ENCODE measurements around the gene PTPRE. TPM values are rescaled to one million over a fixed set of nuclear protein-coding genes. Genes with fewer than 3 reads are reported as not detected.

The PTPRE gene
- total RNA-seq, 2 donors from 2014 or later: 45.3 to 54.8 TPM

DNA sequence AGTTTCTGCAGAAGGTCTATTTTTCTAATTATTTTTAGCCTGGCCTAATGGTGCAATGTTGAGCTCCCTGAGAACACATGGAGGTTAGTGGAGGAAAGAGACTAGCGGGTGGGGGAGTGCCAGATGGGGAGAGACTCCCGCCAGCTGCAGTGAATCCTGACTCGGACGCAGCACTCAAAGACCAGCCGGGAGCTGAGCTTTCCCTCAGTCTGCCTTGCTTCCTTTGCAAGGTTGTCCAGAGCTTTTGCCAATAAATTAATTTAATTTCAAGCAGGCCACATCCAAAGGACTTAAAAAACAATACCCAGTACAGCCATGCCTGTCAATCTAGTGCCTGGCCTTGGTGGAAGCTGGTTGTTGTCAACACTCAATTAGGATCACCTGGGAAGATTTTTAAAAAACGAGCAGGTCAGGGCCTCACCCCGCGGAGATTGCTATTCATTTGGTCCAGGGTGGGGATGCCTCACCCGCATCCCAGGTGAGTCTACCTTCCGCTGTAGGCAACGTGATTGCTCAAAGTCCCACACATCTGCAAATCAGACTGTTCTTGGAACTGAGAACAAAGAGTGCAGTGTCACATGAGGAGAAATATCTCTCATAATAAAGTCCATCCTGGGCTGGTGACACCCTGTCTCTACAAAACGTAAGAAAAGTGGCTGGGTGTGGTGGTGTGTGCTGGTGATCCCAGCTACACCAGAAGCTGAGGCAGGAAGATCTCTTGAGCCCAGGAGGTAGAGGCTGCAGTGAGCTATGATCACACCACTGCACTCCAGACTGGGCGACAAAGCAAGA, 18.2 kb upstream of the PTPRE start:
- no peaks in the 10 kb centered on the region for H3K4me1 Mint-ChIP-seq
- peaks cover 26% of the 10 kb centered on the region for H3K27me3 Mint-ChIP-seq
- peak overlapping the region; percentile 11 for H3K27ac Mint-ChIP-seq
- H3K36me3 Mint-ChIP-seq (ENCODE audit: low read depth): no peaks in the 10 kb centered on the region
- H3K4me3 Mint-ChIP-seq: no peak overlapping the region
- DNase-seq (no peak), ATAC-seq (no peak)
- H3K9me3 ChIP-seq (ENCODE audit: control insufficient read depth, low read length, poor library complexity, severe bottlenecking): no peaks in the 10 kb centered on the region

DNA sequence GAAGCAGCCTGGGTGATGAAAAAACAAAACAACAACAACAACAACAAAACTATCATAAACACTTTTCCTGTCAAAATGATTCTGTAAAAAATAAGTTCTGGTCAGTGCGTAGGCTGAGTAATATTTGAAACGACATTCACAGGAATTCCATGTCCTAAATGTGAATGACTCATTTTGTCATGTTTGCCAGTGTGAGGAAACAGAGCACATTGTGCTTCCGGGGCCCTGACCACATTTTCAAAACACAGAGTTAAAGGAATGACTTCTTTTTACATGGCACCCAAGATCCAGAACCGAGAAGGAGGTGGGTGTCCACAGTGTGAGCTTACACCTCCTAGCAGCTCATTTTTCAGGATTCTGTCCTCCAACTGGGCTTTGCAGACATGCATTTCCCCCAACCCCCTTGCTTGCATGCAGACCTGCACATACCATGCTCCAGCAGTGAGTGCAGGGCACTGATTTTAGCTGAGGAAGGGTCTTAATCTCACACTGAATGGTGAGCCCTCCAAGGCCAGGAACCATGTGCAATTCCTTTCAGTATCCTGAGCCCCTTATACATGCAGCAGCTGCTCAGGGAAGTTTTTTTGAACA, 17.2 kb upstream of the PTPRE start:
- DNase-seq (no peak), ATAC-seq (no peak)
- Mint-ChIP-seq H3K27ac (no peak overlapping the region), H3K36me3 (ENCODE audit: low read depth) (no peaks in the 10 kb centered on the region), H3K27me3 (peaks cover 26% of the 10 kb centered on the region), H3K4me3 (no peak overlapping the region), H3K4me1 (no peaks in the 10 kb centered on the region)
- H3K9me3 ChIP-seq (ENCODE audit: control insufficient read depth, low read length, poor library complexity, severe bottlenecking): no peaks in the 10 kb centered on the region

DNA sequence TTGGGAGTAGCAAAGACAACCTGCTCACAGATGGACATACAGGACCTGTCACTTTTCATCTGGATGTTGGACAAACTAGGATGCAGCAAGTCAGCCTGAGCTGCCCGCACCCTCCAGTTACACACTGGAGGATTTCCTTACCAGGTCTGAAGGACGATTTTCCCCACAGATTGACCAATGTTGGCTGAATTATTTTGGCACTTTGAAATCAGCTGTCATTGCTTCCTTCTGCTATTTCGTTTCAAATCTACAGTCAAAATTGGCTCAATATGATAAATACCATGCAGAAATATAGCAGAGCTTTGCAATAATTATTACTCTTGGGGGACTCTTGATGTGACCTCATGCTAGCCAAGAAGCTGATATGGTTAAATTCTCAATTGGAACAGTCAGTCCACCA, 16.7 kb upstream of the PTPRE start:
- DNase-seq (no peak), ATAC-seq (no peak)
- Mint-ChIP-seq H3K4me3 (no peak overlapping the region), H3K27me3 (peaks cover 26% of the 10 kb centered on the region), H3K4me1 (no peaks in the 10 kb centered on the region), H3K36me3 (ENCODE audit: low read depth) (no peaks in the 10 kb centered on the region), H3K27ac (no peak overlapping the region)
- H3K9me3 ChIP-seq (ENCODE audit: control insufficient read depth, low read length, poor library complexity, severe bottlenecking): no peaks in the 10 kb centered on the region

DNA sequence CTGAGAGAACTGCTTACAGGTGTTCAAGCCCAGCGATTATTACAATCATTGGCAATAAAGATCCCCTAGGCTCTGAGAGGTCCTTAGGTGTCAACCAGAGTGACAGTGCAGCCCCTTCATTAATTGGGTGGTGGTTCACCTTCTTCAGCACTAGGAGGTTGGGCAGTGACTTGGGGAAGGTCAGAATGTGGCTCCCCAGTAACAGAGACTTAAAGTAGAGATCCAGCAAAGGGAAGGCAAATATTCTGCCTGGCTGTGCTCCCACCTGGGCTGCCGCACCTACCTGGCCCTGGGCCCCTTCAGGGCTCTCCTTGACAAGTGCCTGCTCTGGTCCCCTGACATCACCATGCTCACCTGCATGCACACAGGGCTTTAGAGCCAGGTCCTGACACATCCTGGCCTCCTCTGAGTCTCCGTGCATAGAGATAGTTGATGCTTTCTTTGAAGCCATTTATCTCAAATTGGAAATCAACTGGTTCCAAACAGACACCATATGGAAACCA, 16.0 kb upstream of the PTPRE start:
- H3K9me3 ChIP-seq (ENCODE audit: control insufficient read depth, low read length, poor library complexity, severe bottlenecking): no peaks in the 10 kb centered on the region
- DNase-seq (no peak), ATAC-seq (no peak)
- Mint-ChIP-seq H3K36me3 (ENCODE audit: low read depth) (no peaks in the 10 kb centered on the region), H3K27ac (no peak overlapping the region), H3K4me1 (no peaks in the 10 kb centered on the region), H3K27me3 (peaks cover 26% of the 10 kb centered on the region), H3K4me3 (no peak overlapping the region)

DNA sequence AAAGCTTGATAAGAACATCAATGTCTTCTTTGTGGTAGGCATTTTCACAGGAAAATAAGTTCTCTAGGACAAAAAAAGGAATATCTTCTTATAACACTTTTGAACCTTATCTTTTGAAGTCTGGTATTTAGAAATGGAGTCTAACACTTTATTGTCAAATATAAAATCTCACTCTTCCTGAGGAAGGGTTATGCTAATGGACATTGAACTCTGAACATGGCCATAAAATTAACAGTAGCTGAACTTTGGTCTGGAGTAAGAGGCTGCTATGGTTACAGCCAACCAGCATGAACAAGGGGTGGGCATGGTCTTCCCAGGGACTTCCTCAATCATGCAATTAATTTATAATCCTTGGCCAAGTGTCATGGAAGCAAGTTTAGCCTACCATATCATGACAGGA, 14.2 kb upstream of the PTPRE start, which contains the start of gene CLRN3:
Gene CLRN3 (minus strand): TSS at position 199 of the 400 bp plus-strand sequence. CDS start 157 bp downstream, at position 42.
- Mint-ChIP-seq H3K27me3 (peaks cover 14% of the 10 kb centered on the region), H3K36me3 (ENCODE audit: low read depth) (no peaks in the 10 kb centered on the region), H3K27ac (no peak within 1 kb of the TSS), H3K4me1 (no peaks in the 10 kb centered on the region), H3K4me3 (no peak within 1 kb of the TSS)
- ATAC-seq (no peak), DNase-seq (no peak)
- H3K9me3 ChIP-seq (ENCODE audit: control insufficient read depth, low read length, poor library complexity, severe bottlenecking): no peaks in the 10 kb centered on the region

DNA sequence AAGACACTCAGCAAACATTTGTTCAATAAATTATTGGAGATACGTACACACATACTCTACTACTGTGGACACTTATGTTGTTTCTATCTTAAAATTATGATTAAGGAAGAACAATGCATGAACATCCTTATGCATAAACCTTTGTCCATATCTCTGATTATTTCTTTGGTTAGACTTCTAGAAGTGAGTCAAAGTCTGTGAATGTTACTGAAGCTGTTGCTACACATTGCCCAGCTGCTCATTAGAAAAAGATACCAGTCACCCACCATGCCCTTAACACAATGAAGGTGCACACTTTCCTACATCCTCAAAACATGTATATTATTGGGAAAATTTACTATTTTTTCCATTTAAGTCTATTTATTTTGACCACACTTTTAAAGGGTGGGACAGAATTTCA, 12.8 kb upstream of the PTPRE start:
- no peaks in the 10 kb centered on the region for H3K9me3 ChIP-seq (ENCODE audit: control insufficient read depth, low read length, poor library complexity, severe bottlenecking)
- no peak for ATAC-seq
- Mint-ChIP-seq H3K4me1 (no peaks in the 10 kb centered on the region), H3K27me3 (peaks cover under 1% of the 10 kb centered on the region), H3K27ac (no peak overlapping the region), H3K36me3 (ENCODE audit: low read depth) (no peaks in the 10 kb centered on the region), H3K4me3 (no peak overlapping the region)
- DNase-seq: no peak

DNA sequence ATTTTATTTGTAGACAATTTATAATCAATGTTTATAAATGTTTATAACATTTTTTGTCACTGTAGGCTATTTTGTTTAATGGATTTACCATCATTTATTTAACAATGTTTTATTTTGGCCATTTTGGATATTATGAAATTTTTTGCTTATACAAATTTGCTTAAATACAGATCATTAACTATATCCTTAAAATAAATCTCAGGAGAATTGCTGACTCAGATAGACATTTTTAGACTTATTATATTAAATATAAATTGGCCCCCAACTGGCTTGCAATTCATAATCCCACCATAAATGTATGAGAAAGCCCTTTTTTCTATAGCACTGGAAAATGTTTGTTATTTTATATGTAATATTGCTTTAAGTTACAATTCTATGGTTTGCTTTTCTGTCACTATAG, 10.3 kb upstream of the PTPRE start:
- H3K4me3 Mint-ChIP-seq: no peak overlapping the region
- no peaks in the 10 kb centered on the region for H3K9me3 ChIP-seq (ENCODE audit: control insufficient read depth, low read length, poor library complexity, severe bottlenecking)
- H3K27ac Mint-ChIP-seq: no peak overlapping the region
- peaks cover 9% of the 10 kb centered on the region for H3K27me3 Mint-ChIP-seq
- H3K4me1 Mint-ChIP-seq: no peaks in the 10 kb centered on the region
- H3K36me3 Mint-ChIP-seq (ENCODE audit: low read depth): no peaks in the 10 kb centered on the region
- ATAC-seq (no peak), DNase-seq (no peak)

DNA sequence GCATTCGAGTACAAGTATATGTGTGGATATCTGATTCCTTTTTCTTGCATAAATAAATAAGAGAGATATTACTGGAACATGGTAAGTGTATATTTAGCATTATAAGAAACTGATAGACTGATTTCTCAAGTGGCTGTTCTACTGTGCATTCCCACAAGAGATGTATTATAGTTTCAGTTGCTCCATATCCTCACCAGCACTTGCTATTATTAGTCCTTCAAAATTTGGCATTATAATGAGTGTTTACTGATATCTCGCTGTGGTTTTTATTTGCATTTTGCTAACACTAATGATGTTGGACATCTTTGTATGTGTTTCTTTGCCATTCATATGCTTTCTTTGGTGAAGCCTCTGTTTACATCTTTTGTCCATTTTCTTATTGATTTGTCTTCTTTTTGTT, 9.7 kb upstream of the PTPRE start:
- H3K4me3 Mint-ChIP-seq: no peak overlapping the region
- peaks cover 9% of the 10 kb centered on the region for H3K27me3 Mint-ChIP-seq
- H3K36me3 Mint-ChIP-seq (ENCODE audit: low read depth): no peaks in the 10 kb centered on the region
- no peaks in the 10 kb centered on the region for H3K4me1 Mint-ChIP-seq
- H3K27ac Mint-ChIP-seq: no peak overlapping the region
- H3K9me3 ChIP-seq (ENCODE audit: control insufficient read depth, low read length, poor library complexity, severe bottlenecking): no peaks in the 10 kb centered on the region
- ATAC-seq: no peak
- no peak for DNase-seq

DNA sequence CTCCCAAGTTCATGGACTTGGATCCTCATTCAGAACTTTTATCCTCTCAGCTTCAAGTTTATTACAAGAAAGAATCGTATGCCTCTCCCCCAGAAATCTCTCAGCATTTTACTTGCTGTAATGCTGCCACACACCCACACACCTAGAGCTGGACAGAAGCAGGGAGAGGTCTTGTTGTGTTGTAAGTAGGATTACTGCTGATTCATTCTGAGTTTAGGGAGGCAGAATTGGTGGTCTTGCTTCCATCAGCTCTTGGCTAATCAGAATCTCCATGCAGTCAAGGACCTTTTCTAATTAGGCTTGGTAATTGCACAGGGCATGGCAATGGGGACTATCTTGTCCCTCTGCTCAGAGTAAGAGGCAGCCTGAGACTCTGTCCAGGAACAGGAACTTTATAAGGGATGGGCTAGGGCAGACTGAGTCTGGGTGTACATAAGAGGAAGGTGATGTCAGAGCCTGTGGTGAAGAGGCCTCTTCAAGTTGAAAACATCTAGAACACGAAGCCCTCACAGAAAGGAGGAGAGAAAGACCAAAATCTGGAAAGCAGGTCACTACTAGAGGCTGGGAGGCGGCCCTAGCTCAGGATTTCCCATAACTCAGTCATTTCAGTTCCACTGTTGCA, 7.0 kb upstream of the PTPRE start:
- H3K9me3 ChIP-seq (ENCODE audit: control insufficient read depth, low read length, poor library complexity, severe bottlenecking): no peaks in the 10 kb centered on the region
- peaks cover 28% of the 10 kb centered on the region for H3K27me3 Mint-ChIP-seq
- ATAC-seq (peak; percentile 37), DNase-seq (no peak)
- H3K4me1 Mint-ChIP-seq: no peaks in the 10 kb centered on the region
- H3K27ac Mint-ChIP-seq: no peak overlapping the region
- H3K36me3 Mint-ChIP-seq (ENCODE audit: low read depth): peaks cover 2% of the 10 kb centered on the region
- H3K4me3 Mint-ChIP-seq: no peak overlapping the region

DNA sequence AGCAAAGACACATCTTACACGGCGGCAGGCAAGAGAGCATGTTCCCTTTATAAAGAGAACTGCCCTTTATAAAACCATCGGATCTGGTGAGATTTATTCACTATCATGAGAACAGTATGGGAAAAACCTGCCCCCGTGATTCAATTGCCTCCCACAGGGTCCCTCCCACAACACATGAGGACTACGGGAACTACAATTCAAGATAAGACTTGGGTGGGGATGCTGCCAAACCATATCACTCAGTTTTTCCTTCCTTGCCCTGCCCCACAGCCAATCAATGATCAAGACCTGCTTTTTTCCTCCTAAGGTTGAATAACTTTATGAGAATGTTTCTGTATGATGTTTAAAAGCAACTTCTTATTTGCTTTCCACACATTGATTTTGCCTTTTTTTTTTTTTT, 3.1 kb upstream of the PTPRE start:
- H3K9me3 ChIP-seq (ENCODE audit: control insufficient read depth, low read length, poor library complexity, severe bottlenecking): no peaks in the 10 kb centered on the region
- Mint-ChIP-seq H3K27me3 (peaks cover 40% of the 10 kb centered on the region), H3K4me3 (peak overlapping the region; percentile 19), H3K4me1 (no peaks in the 10 kb centered on the region), H3K27ac (no peak overlapping the region), H3K36me3 (ENCODE audit: low read depth) (peaks cover 8% of the 10 kb centered on the region)
- ATAC-seq (no peak), DNase-seq (no peak)

DNA sequence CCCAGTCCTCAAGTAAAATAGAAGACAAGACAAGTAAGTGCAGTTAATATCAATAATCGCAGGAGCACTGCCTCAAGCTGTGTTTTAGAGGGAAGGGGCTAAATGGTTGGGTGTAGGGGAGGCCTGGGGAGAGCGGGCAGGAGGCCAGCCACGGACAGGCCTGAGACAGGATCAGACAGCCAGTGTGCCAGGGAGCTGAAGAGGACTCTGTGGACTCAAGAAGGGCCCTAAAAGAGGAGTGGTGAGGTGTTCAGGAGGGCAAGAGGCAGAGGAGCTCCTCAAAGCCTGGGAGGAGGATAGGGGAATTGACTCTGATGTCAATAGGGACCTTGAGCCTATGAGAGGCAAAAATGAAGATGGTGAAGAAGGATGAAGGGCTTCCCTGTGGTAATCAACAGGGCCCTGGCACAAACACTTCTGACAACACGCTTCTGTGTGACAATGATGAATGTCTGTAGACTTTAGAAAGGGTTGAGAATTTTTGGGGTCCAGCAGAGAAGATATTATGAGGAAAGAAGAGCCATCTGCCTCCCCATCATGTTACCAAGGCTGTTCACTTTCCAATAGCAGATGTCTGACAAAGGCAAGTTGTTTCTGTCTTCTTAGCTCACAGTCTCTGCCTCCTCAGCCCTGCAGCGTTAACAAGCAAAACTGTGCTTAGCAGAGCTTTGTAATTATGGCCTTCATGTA, 2.4 kb upstream of the PTPRE start:
- peaks cover 8% of the 10 kb centered on the region for H3K36me3 Mint-ChIP-seq (ENCODE audit: low read depth)
- no peaks in the 10 kb centered on the region for H3K4me1 Mint-ChIP-seq
- H3K27me3 Mint-ChIP-seq: peaks cover 38% of the 10 kb centered on the region
- no peak overlapping the region for H3K27ac Mint-ChIP-seq
- H3K4me3 Mint-ChIP-seq: peak overlapping the region; percentile 59
- DNase-seq (no peak), ATAC-seq (no peak)
- no peaks in the 10 kb centered on the region for H3K9me3 ChIP-seq (ENCODE audit: control insufficient read depth, low read length, poor library complexity, severe bottlenecking)

DNA sequence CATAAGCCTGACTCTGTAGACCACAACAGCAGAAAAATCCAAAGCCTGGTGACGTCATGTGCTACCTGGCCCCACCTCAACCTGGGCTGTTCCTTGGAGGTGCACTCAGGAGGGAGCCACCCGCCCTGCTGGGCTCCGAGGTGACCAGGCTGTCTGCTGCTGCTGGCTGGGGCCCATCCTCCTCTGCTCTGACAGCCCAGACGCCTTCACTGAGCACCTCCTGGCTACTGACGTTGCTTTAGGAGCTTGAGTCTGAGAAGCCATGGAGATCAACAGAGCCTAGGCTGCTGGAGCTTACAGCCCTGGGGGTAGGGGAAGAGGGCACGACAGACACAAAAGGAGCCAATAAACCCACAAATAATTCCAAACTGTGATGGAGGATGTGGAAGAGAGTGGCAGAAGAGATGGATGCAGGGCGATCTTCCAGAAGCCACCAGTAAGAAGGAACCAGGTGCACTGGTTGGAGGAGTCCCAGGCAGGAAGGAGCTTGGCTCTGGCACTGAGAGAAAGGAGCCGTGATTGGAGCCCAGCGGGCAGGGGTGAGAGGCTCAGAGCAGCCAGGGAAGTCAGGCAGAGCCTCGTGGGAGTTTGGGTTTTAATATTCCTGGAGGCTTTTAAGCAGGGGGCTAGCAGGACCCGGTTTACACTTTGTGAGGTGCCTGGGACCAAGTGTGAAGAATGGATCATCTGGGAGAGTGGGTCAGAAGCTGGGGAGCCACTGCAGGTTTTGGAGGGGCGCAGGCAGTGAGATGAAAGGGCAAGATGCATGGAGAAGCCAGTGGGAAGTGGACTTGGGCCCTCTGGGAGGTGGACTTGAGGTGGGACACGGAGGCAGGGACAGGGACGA, 1.7 kb upstream of the PTPRE start:
- DNase-seq (no peak), ATAC-seq (no peak)
- H3K9me3 ChIP-seq (ENCODE audit: control insufficient read depth, low read length, poor library complexity, severe bottlenecking): no peaks in the 10 kb centered on the region
- H3K27me3 Mint-ChIP-seq: peaks cover 41% of the 10 kb centered on the region
- no peaks in the 10 kb centered on the region for H3K4me1 Mint-ChIP-seq
- peak overlapping the region; percentile 84 for H3K4me3 Mint-ChIP-seq
- no peak overlapping the region for H3K27ac Mint-ChIP-seq
- H3K36me3 Mint-ChIP-seq (ENCODE audit: low read depth): peaks cover 8% of the 10 kb centered on the region
